SU-DHL-6 (cell line): ENCODE data around the gene DLEU7.

Source experiments
- H2AFZ ChIP-seq: fragments of 200-600 bp; sonication (generic); 2 replicates; pipeline ENCODE4 v1.6.1; 2014; ENCODE audit warnings: low read depth, mild to moderate bottlenecking, moderate library complexity, mixed read lengths, antibody characterized with exemption, low read length; ENCODE audit not compliant: severe bottlenecking
- H3F3A ChIP-seq: fragments of 200-600 bp; shearing (Covaris generic); 2 replicates; pipeline ENCODE4 v1.6.0; 2016; ENCODE audit warnings: antibody characterized with exemption, mild to moderate bottlenecking; ENCODE audit not compliant: insufficient read depth
- H3K27ac ChIP-seq: fragments of 200-600 bp; sonication (generic); 2 replicates; pipeline ENCODE4 v1.5.1; 2016; ENCODE audit warnings: low read depth, mild to moderate bottlenecking, low read length, moderate library complexity, mixed read lengths
- H3K27me3 ChIP-seq: fragments of 200-600 bp; sonication (generic), shearing (Covaris generic); 2 replicates; pipeline ENCODE4 v1.6.0; 2014; ENCODE audit warnings: mild to moderate bottlenecking, low read length
- H3K36me3 ChIP-seq: fragments of 200-600 bp; sonication (generic); 2 replicates; pipeline ENCODE4 v1.6.1; 2014; ENCODE audit warnings: mild to moderate bottlenecking, low read length, mixed read lengths
- H3K4me2 ChIP-seq: fragments of 300-600, 200-600 bp; shearing (Covaris generic), sonication (generic); 2 replicates; pipeline ENCODE4 v1.6.0; 2014; ENCODE audit warnings: low read length, low read depth, mild to moderate bottlenecking; ENCODE audit not compliant: poor library complexity, severe bottlenecking
- H3K4me3 ChIP-seq: fragments of 200-600 bp; sonication (generic); 2 replicates; pipeline ENCODE4 v1.5.1; 2014; ENCODE audit warnings: antibody characterized with exemption, low read length, mild to moderate bottlenecking, mixed read lengths; ENCODE audit not compliant: insufficient read depth, poor library complexity, severe bottlenecking
- H3K79me2 ChIP-seq: fragments of 200-600 bp; sonication (generic); 2 replicates; pipeline ENCODE4 v1.6.1; 2014; ENCODE audit warnings: mild to moderate bottlenecking, low read length, moderate library complexity; ENCODE audit not compliant: insufficient read depth
- H3K9ac ChIP-seq: fragments of 200-600 bp; sonication (generic); 2 replicates; pipeline ENCODE4 v1.7.0; 2014; ENCODE audit warnings: mild to moderate bottlenecking, low read length
- H3K9me2 ChIP-seq: fragments of 200-600 bp; sonication (generic); replicated peaks from 2 replicates; pipeline ENCODE4 v1.6.1; 2014; ENCODE audit warnings: low read length; ENCODE audit not compliant: insufficient read depth
- H3K9me3 ChIP-seq: fragments of 200-600 bp; sonication (generic); 2 replicates; pipeline ENCODE4 v1.6.1; 2014; ENCODE audit warnings: low read length, mixed read lengths; ENCODE audit not compliant: insufficient read depth
- H4K20me1 ChIP-seq: fragments of 200-600 bp; sonication (generic); 2 replicates; pipeline ENCODE4 v1.6.1; 2014; ENCODE audit warnings: low read depth, mild to moderate bottlenecking, antibody characterized with exemption, low read length, moderate library complexity, mixed read lengths
- CTCF ChIP-seq: fragments of 200-600 bp; sonication (generic); IDR thresholded peaks from one replicate; pipeline ENCODE4 v1.5.1; 2017; ENCODE audit warnings: antibody characterized with exemption, mild to moderate bottlenecking, low read length, moderate library complexity; ENCODE audit not compliant: insufficient read depth, poor library complexity, severe bottlenecking
- EZH2phosphoT487 ChIP-seq: fragments of 200-600 bp; sonication (generic), shearing (Covaris generic); conservative IDR thresholded peaks from 2 replicates; pipeline ENCODE4 v1.6.1; 2018; ENCODE audit warnings: mild to moderate bottlenecking, antibody characterized with exemption, low read length, moderate library complexity, mixed read lengths

The DLEU7 gene

GRCh38 chr13:50797091-50797490, 46.4 kb downstream of the DLEU7 start:
- H2AFZ ChIP-seq: no peak overlapping the region
- no peak for TF ChIP-seq CTCF
- TF ChIP-seq EZH2phosphoT487: no peak
- no peak overlapping the region for H3K4me3 ChIP-seq

GRCh38 chr13:50796463-50796862, 47.0 kb downstream of the DLEU7 start:
- no peak overlapping the region for H3K4me2 ChIP-seq
- no peak overlapping the region for H3K4me3 ChIP-seq
- no peaks in the 10 kb centered on the region for H3K79me2 ChIP-seq
- TF ChIP-seq CTCF: no peak
- H4K20me1 ChIP-seq: no peaks in the 10 kb centered on the region
- H3K9me3 ChIP-seq: no peaks in the 10 kb centered on the region
- H3F3A ChIP-seq: peaks cover 24% of the 10 kb centered on the region
- no peaks in the 10 kb centered on the region for H3K9me2 ChIP-seq
- H3K27me3 ChIP-seq: no peaks in the 10 kb centered on the region
- H2AFZ ChIP-seq: no peak overlapping the region
- no peaks in the 10 kb centered on the region for H3K36me3 ChIP-seq
- H3K9ac ChIP-seq: no peak overlapping the region
- H3K27ac ChIP-seq: no peak overlapping the region

More at GRCh38 chr13:50797091-50797490, 46.4 kb downstream of the DLEU7 start:
- no peak overlapping the region for H3K27ac ChIP-seq
- no peaks in the 10 kb centered on the region for H3K36me3 ChIP-seq
- H4K20me1 ChIP-seq: no peaks in the 10 kb centered on the region
- no peaks in the 10 kb centered on the region for H3K27me3 ChIP-seq
- no peaks in the 10 kb centered on the region for H3K9me2 ChIP-seq
- peaks cover 24% of the 10 kb centered on the region for H3F3A ChIP-seq
- no peaks in the 10 kb centered on the region for H3K9me3 ChIP-seq
- no peaks in the 10 kb centered on the region for H3K79me2 ChIP-seq
- H3K4me2 ChIP-seq: no peak overlapping the region
- H3K9ac ChIP-seq: no peak overlapping the region

- Histone ChIP-seq H3K4me3 (no peak overlapping the region), H3K4me2 (no peak overlapping the region), H3K79me2 (no peaks in the 10 kb centered on the region), H3K27ac (no peak overlapping the region), H4K20me1 (no peaks in the 10 kb centered on the region), H2AFZ (no peak overlapping the region), H3K27me3 (no peaks in the 10 kb centered on the region), H3K9me2 (no peaks in the 10 kb centered on the region), H3K9me3 (no peaks in the 10 kb centered on the region), H3K36me3 (no peaks in the 10 kb centered on the region), H3K9ac (no peak overlapping the region), H3F3A (peaks cover 4% of the 10 kb centered on the region; the same call in 1 of the 2 replicates)
- TF ChIP-seq CTCF (no peak), EZH2phosphoT487 (no peak)
These were observed 49.3 kb downstream of the DLEU7 start for GRCh38 chr13:50794226-50794625.
